DOHH2 (cell line): Measurements from ENCODE around the gene CTSH.

Source experiments
- EZH2phosphoT487 ChIP-seq: fragments of 200-600 bp; sonication (generic); IDR thresholded peaks from 2 replicates; pipeline ENCODE4 v1.6.1; 2017; ENCODE audit warnings: borderline replicate concordance, mild to moderate bottlenecking, antibody characterized with exemption, low read length, moderate library complexity, mixed read lengths
- TF ChIP-seq, protein P1 (sequence below): fragments of 200-600 bp; sonication (generic); IDR thresholded peaks from one replicate; pipeline ENCODE4 v1.5.1; 2014; ENCODE audit warnings: antibody characterized with exemption, mild to moderate bottlenecking, low read depth, low read length; ENCODE audit not compliant: poor library complexity, severe bottlenecking

DNA sequence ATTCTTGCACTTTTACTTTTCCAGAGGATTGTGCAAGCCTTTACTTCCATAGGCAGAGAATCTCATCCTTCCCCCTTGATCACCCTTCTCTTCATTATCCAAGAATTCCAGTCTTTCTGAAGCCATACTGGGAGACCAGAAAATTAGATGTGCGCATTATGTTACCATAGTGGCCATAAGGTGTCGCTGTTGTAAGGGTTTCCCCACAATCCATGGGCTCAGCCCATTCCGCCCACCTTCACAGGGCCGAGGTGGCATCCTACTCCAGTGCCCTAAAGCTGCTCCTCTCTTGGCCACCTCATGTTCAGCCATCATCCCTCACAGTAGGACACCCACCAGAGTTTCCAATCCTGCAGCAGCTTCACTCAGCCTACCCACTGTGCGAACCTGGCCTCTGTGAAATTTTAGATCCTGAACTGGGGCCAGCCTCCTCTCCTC, 35.0 kb downstream of the CTSH start:
- TF ChIP-seq, protein P1, sequence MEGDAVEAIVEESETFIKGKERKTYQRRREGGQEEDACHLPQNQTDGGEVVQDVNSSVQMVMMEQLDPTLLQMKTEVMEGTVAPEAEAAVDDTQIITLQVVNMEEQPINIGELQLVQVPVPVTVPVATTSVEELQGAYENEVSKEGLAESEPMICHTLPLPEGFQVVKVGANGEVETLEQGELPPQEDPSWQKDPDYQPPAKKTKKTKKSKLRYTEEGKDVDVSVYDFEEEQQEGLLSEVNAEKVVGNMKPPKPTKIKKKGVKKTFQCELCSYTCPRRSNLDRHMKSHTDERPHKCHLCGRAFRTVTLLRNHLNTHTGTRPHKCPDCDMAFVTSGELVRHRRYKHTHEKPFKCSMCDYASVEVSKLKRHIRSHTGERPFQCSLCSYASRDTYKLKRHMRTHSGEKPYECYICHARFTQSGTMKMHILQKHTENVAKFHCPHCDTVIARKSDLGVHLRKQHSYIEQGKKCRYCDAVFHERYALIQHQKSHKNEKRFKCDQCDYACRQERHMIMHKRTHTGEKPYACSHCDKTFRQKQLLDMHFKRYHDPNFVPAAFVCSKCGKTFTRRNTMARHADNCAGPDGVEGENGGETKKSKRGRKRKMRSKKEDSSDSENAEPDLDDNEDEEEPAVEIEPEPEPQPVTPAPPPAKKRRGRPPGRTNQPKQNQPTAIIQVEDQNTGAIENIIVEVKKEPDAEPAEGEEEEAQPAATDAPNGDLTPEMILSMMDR = peak; percentile 91
- TF ChIP-seq EZH2phosphoT487 = no peak
